Neural cell (in vitro differentiated cells): Measurements from ENCODE around the gene PARM1. TPM values are rescaled to one million over a fixed set of nuclear protein-coding genes. Genes with fewer than 3 reads are reported as not detected.

Experiments used
- H2AFZ ChIP-seq: fragments of 200-600, 300-800 bp; sonication (generic), shearing (Covaris generic); 2 replicates; pipeline ENCODE4 v1.6.0; 2014; ENCODE audit warnings: low read depth, mild to moderate bottlenecking, antibody characterized with exemption, low read length, moderate library complexity
- H3F3A ChIP-seq: fragments of 200-600 bp; shearing (Covaris generic); 2 replicates; pipeline ENCODE4 v1.6.1; 2016; ENCODE audit warnings: mild to moderate bottlenecking, moderate library complexity, mixed read lengths, antibody characterized with exemption, low read length; ENCODE audit not compliant: insufficient read depth, poor library complexity, severe bottlenecking
- H3K27ac ChIP-seq: fragments of 200-600, 300-800 bp; sonication (generic), shearing (Covaris generic); 2 replicates; pipeline ENCODE4 v1.5.1; 2014; ENCODE audit warnings: mild to moderate bottlenecking, low read length, moderate library complexity
- H3K27me3 ChIP-seq: fragments of 300-800, 200-600 bp; sonication (generic), shearing (Covaris generic); 2 replicates; pipeline ENCODE4 v1.6.0; 2014; ENCODE audit warnings: mild to moderate bottlenecking, low read depth, low read length, moderate library complexity; ENCODE audit not compliant: insufficient read depth
- H3K36me3 ChIP-seq: fragments of 300-800, 200-600 bp; sonication (generic), shearing (Covaris generic); 2 replicates; pipeline ENCODE4 v1.5.1; 2014; ENCODE audit warnings: mild to moderate bottlenecking, antibody characterized with exemption, low read length, moderate library complexity; ENCODE audit not compliant: insufficient read depth
- H3K4me2 ChIP-seq: fragments of 300-800, 200-600 bp; sonication (generic), shearing (Covaris generic); 2 replicates; pipeline ENCODE4 v1.6.0; 2014; ENCODE audit warnings: mild to moderate bottlenecking, low read length
- H3K4me3 ChIP-seq: fragments of 300-800, 200-600 bp; sonication (generic), shearing (Covaris generic); 2 replicates; pipeline ENCODE4 v1.5.1; 2014; ENCODE audit warnings: mild to moderate bottlenecking, low read length, moderate library complexity
- H3K79me2 ChIP-seq: fragments of 200-600 bp; shearing (Covaris generic); replicated peaks from 2 replicates; pipeline ENCODE4 v1.6.0; 2014; ENCODE audit warnings: mild to moderate bottlenecking, low read length, moderate library complexity; ENCODE audit not compliant: insufficient read depth
- H3K9ac ChIP-seq: fragments of 300-800, 200-600 bp; sonication (generic), shearing (Covaris generic); 2 replicates; pipeline ENCODE4 v1.6.1; 2016; ENCODE audit warnings: mild to moderate bottlenecking, low read length, mixed read lengths
- H3K9me2 ChIP-seq: fragments of 200-600 bp; shearing (Covaris generic); 2 replicates; pipeline ENCODE4 v1.6.1; 2016; ENCODE audit warnings: mild to moderate bottlenecking, low read length, mixed read lengths; ENCODE audit not compliant: insufficient read depth
- H3K9me3 ChIP-seq: fragments of 200-600, 300-800 bp; sonication (generic), shearing (Covaris generic); 2 replicates; pipeline ENCODE4 v1.6.1; 2016; ENCODE audit warnings: mild to moderate bottlenecking, mixed run types, low read length, moderate library complexity, mixed read lengths
- H4K20me1 ChIP-seq: fragments of 200-600 bp; shearing (Covaris generic); 2 replicates; pipeline ENCODE4 v1.6.1; 2016; ENCODE audit warnings: mild to moderate bottlenecking, mixed run types; ENCODE audit not compliant: insufficient read depth
- CTCF ChIP-seq: fragments of 450-650 bp; IDR thresholded peaks from 2 replicates; pipeline ENCODE4 v1.5.1; 2014; ENCODE audit warnings: antibody characterized with exemption, mild to moderate bottlenecking, moderate library complexity; ENCODE audit not compliant: poor library complexity, severe bottlenecking
- EP300 ChIP-seq: fragments of 450-650 bp; conservative IDR thresholded peaks from 2 replicates; pipeline ENCODE4 v1.6.1; 2014; ENCODE audit warnings: antibody characterized with exemption, mild to moderate bottlenecking, moderate library complexity; ENCODE audit not compliant: poor library complexity, severe bottlenecking
- EZH2 ChIP-seq: fragments of 200-600, 300-800 bp; shearing (Covaris generic), sonication (generic); IDR thresholded peaks from 2 replicates; pipeline ENCODE4 v1.6.1; 2014; ENCODE audit warnings: antibody characterized with exemption, low read length, borderline replicate concordance, mild to moderate bottlenecking; ENCODE audit not compliant: insufficient read depth, poor library complexity, severe bottlenecking
- MXI1 ChIP-seq: fragments of 450-650 bp; conservative IDR thresholded peaks from 2 replicates; pipeline ENCODE4 v1.6.1; 2014; ENCODE audit warnings: antibody characterized with exemption, mild to moderate bottlenecking; ENCODE audit not compliant: poor library complexity, severe bottlenecking
- POLR2AphosphoS5 ChIP-seq: IDR thresholded peaks from 2 replicates; pipeline ENCODE4 v1.6.1; 2012
- RAD21 ChIP-seq: fragments of 450-650 bp; conservative IDR thresholded peaks from 2 replicates; pipeline ENCODE4 v1.6.1; 2014; ENCODE audit warnings: antibody characterized with exemption, mild to moderate bottlenecking, moderate library complexity
- REST ChIP-seq: IDR thresholded peaks from 2 replicates; pipeline ENCODE4 v1.6.1; 2012; ENCODE audit warnings: borderline replicate concordance
- SMC3 ChIP-seq: fragments of 450-650 bp; conservative IDR thresholded peaks from 2 replicates; pipeline ENCODE4 v1.6.1; 2014; ENCODE audit warnings: antibody characterized with exemption, mild to moderate bottlenecking, moderate library complexity; ENCODE audit not compliant: poor library complexity
- TAF1 ChIP-seq: IDR thresholded peaks from 2 replicates; pipeline ENCODE4 v1.6.1; 2012; ENCODE audit warnings: low read depth
- polyA plus RNA-seq: library from polyadenylated mRNA; depleted of rRNA; stranded (reverse); fragments of >200 nt; gene quantifications from 2 replicates; pipeline ENCODE4 v1.2.3, GENCODE V29; 2014

The PARM1 gene
- polyA plus RNA-seq, 1 donor from 2014 or later: 1.3 TPM

GRCh38 chr4:74906771-74907170, 26.1 kb upstream of the PARM1 start:
- Histone ChIP-seq H3K27ac (no peak overlapping the region), H3K79me2 (no peaks in the 10 kb centered on the region), H4K20me1 (no peaks in the 10 kb centered on the region), H3K9me3 (no peaks in the 10 kb centered on the region), H3K9ac (no peak overlapping the region), H3K27me3 (no peaks in the 10 kb centered on the region), H3K4me2 (no peak overlapping the region), H3K36me3 (no peaks in the 10 kb centered on the region), H3K9me2 (no peaks in the 10 kb centered on the region), H2AFZ (no peak overlapping the region), H3K4me3 (no peak overlapping the region), H3F3A (no peaks in the 10 kb centered on the region)
- no peak for TF ChIP-seq TAF1
- TF ChIP-seq RAD21: no peak
- no peak for TF ChIP-seq POLR2AphosphoS5
- TF ChIP-seq REST: no peak
- no peak for TF ChIP-seq SMC3

- Histone ChIP-seq H4K20me1 (no peaks in the 10 kb centered on the region), H3K9me3 (no peaks in the 10 kb centered on the region), H3F3A (no peaks in the 10 kb centered on the region), H3K4me2 (no peak overlapping the region), H3K9me2 (no peaks in the 10 kb centered on the region), H2AFZ (no peak overlapping the region), H3K36me3 (no peaks in the 10 kb centered on the region), H3K4me3 (no peak overlapping the region), H3K27me3 (no peaks in the 10 kb centered on the region), H3K9ac (no peak overlapping the region), H3K27ac (no peak overlapping the region), H3K79me2 (no peaks in the 10 kb centered on the region)
- TF ChIP-seq TAF1 (no peak), RAD21 (no peak), REST (no peak), CTCF (no peak), POLR2AphosphoS5 (no peak), MXI1 (no peak), EP300 (no peak), EZH2 (no peak), SMC3 (no peak)
Measured at GRCh38 chr4:74919783-74920182, 13.1 kb upstream of the PARM1 start.
